ENCODE data around the gene IL1RAPL2. TPM values are rescaled to one million over a fixed set of nuclear protein-coding genes. Genes with fewer than 3 reads are reported as not detected.

IL1RAPL2 gene
- total and polyA plus RNA-seq, 10 of the 15 experiments (the other 5 are each of a cell fraction or from before 2014, with no cell fraction given) = 0.19 TPM; not detected in 9

DNA sequence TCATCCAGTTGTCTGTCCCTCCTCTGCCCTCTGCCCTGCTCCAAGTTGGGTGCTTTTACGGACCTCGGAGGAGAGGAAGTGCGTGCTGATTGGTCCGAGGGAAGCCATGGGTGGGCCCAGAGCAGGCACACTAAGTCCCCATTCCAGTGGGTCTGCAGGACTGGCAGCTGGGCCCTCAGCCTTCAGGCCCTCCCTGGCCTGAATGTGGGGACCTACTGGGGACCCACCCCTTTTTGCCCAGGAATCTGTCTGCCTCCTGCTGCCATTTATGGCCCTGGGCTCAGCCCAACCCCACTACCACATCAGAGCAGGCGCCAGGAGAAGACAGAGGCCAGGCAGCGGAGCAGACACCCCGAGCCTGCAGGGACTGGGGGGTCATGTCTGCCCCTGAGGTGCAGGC lies 484.9 kb downstream of the IL1RAPL2 start (continued):
- no peak for TF ChIP-seq SP1 (IDR thresholded peaks at IDR 0.05; ENCODE audit: low read depth, low read length)

DNA sequence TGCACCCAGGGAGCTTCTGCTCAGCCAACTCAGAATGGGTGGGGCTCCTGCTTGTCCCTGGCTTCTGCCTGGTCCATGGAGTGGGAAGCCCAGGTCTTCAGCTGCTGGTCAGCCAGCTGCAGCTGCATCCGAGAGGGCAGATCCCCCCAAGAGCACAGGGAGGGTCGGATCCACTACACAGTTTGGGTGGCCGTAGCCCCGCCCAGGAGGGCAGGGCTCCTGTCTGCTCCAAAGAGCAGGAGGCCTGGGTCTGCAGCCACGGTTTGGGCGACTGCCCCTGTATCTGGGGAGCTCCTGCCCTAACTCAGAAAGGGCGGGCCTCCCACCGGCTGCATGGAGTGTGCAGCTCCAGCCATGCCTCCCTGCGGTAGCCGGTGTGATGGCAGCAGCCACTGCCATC lies 485.4 kb downstream of the IL1RAPL2 start:
- ChIA-PET CTCF (no interaction called here), RAD21 (ENCODE audit: unreplicated experiment) (no interaction called here), SMC1A (ENCODE audit: uncharacterized antibody, unreplicated experiment) (no interaction called here), POLR2A (no interaction called here)
- intact Hi-C loops (cut with micrococcal nuclease; ENCODE audit: unreplicated experiment) (no loop called here), in situ Hi-C loops (cut with MboI) (no loop called here)
- H3K4me2 ChIP-seq (ENCODE audit: control insufficient read depth, insufficient read depth) = no peak overlapping the region
- BruUV-seq (replicated peaks) = no TSS peak
- no peaks in the 10 kb centered on the region for H3K4me1 ChIP-seq (ENCODE audit: control insufficient read depth, insufficient read depth, low read length)
- no peak overlapping the region for H3K9ac ChIP-seq (ENCODE audit: control insufficient read depth, insufficient read depth, low read length)
- H3K27me3 ChIP-seq (replicated peaks in 1 of 2; ENCODE audit: control insufficient read depth in 2 of 2, insufficient read depth in 2 of 2, low read length in 1 of 2) = no peaks in the 10 kb centered on the region
- DNase-seq (ENCODE audit: low read depth, low spot score) (no peak), ATAC-seq (no peak), FAIRE-seq (no peak)
- 30% methylated on average over 10 of the region's 10 CpGs for WGBS (ENCODE audit: insufficient coverage, insufficient replicate concordance, low lambda C conversion rate, missing lambda C conversion rate)
- H3K4me3 ChIP-seq = no peak overlapping the region
- no peak overlapping the region for H3K27ac ChIP-seq (ENCODE audit: control insufficient read depth, insufficient read depth)
- no peaks in the 10 kb centered on the region for H3K79me2 ChIP-seq (ENCODE audit: control insufficient read depth, insufficient read depth, low read length)
- no peaks in the 10 kb centered on the region for H3K36me3 ChIP-seq (ENCODE audit: control insufficient read depth in 2 of 2, insufficient read depth in 2 of 2, low read length in 1 of 2)
- no peak overlapping the region for H2AFZ ChIP-seq (ENCODE audit: control insufficient read depth, low read depth, low read length)
- H4K20me1 ChIP-seq (ENCODE audit: control insufficient read depth, insufficient read depth) = no peaks in the 10 kb centered on the region
- H3K9me3 ChIP-seq (replicated peaks; ENCODE audit: control insufficient read depth, insufficient read depth, low read length) = no peaks in the 10 kb centered on the region
- TF ChIP-seq, protein P1, sequence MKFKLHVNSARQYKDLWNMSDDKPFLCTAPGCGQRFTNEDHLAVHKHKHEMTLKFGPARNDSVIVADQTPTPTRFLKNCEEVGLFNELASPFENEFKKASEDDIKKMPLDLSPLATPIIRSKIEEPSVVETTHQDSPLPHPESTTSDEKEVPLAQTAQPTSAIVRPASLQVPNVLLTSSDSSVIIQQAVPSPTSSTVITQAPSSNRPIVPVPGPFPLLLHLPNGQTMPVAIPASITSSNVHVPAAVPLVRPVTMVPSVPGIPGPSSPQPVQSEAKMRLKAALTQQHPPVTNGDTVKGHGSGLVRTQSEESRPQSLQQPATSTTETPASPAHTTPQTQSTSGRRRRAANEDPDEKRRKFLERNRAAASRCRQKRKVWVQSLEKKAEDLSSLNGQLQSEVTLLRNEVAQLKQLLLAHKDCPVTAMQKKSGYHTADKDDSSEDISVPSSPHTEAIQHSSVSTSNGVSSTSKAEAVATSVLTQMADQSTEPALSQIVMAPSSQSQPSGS (IDR thresholded peaks at IDR 0.05; ENCODE audit: low read length) = no peak
- no peak for TF ChIP-seq NR2C1 (IDR thresholded peaks at IDR 0.05)
- no peak for TF ChIP-seq SREBF1 (IDR thresholded peaks at IDR 0.05; ENCODE audit: low read length)
- TF ChIP-seq MYC (IDR thresholded peaks at IDR 0.05; ENCODE audit: insufficient read depth, insufficient read length, insufficient replicate concordance, low read length, severe bottlenecking) = no peak
- TF ChIP-seq JUNB (IDR thresholded peaks at IDR 0.05) = no peak
- TF ChIP-seq SP1 (IDR thresholded peaks at IDR 0.05; ENCODE audit: low read depth, low read length) = no peak
- TF ChIP-seq NR2C2 (IDR thresholded peaks at IDR 0.05; ENCODE audit: borderline replicate concordance, control insufficient read depth, insufficient read length, low read depth) = no peak
- TF ChIP-seq, protein P2, sequence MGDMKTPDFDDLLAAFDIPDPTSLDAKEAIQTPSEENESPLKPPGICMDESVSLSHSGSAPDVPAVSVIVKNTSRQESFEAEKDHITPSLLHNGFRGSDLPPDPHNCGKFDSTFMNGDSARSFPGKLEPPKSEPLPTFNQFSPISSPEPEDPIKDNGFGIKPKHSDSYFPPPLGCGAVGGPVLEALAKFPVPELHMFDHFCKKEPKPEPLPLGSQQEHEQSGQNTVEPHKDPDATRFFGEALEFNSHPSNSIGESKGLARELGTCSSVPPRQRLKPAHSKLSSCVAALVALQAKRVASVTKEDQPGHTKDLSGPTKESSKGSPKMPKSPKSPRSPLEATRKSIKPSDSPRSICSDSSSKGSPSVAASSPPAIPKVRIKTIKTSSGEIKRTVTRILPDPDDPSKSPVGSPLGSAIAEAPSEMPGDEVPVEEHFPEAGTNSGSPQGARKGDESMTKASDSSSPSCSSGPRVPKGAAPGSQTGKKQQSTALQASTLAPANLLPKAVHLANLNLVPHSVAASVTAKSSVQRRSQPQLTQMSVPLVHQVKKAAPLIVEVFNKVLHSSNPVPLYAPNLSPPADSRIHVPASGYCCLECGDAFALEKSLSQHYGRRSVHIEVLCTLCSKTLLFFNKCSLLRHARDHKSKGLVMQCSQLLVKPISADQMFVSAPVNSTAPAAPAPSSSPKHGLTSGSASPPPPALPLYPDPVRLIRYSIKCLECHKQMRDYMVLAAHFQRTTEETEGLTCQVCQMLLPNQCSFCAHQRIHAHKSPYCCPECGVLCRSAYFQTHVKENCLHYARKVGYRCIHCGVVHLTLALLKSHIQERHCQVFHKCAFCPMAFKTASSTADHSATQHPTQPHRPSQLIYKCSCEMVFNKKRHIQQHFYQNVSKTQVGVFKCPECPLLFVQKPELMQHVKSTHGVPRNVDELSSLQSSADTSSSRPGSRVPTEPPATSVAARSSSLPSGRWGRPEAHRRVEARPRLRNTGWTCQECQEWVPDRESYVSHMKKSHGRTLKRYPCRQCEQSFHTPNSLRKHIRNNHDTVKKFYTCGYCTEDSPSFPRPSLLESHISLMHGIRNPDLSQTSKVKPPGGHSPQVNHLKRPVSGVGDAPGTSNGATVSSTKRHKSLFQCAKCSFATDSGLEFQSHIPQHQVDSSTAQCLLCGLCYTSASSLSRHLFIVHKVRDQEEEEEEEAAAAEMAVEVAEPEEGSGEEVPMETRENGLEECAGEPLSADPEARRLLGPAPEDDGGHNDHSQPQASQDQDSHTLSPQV (IDR thresholded peaks at IDR 0.05) = no peak
- TF ChIP-seq SMARCA5 (IDR thresholded peaks at IDR 0.05) = no peak
- TF ChIP-seq, protein P3, sequence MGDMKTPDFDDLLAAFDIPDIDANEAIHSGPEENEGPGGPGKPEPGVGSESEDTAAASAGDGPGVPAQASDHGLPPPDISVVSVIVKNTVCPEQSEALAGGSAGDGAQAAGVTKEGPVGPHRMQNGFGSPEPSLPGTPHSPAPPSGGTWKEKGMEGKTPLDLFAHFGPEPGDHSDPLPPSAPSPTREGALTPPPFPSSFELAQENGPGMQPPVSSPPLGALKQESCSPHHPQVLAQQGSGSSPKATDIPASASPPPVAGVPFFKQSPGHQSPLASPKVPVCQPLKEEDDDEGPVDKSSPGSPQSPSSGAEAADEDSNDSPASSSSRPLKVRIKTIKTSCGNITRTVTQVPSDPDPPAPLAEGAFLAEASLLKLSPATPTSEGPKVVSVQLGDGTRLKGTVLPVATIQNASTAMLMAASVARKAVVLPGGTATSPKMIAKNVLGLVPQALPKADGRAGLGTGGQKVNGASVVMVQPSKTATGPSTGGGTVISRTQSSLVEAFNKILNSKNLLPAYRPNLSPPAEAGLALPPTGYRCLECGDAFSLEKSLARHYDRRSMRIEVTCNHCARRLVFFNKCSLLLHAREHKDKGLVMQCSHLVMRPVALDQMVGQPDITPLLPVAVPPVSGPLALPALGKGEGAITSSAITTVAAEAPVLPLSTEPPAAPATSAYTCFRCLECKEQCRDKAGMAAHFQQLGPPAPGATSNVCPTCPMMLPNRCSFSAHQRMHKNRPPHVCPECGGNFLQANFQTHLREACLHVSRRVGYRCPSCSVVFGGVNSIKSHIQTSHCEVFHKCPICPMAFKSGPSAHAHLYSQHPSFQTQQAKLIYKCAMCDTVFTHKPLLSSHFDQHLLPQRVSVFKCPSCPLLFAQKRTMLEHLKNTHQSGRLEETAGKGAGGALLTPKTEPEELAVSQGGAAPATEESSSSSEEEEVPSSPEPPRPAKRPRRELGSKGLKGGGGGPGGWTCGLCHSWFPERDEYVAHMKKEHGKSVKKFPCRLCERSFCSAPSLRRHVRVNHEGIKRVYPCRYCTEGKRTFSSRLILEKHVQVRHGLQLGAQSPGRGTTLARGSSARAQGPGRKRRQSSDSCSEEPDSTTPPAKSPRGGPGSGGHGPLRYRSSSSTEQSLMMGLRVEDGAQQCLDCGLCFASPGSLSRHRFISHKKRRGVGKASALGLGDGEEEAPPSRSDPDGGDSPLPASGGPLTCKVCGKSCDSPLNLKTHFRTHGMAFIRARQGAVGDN (IDR thresholded peaks at IDR 0.05) = no peak
- no peak for TF ChIP-seq RAD51 (IDR thresholded peaks at IDR 0.05)
- no peak for TF ChIP-seq HDGF (IDR thresholded peaks at IDR 0.05)
- TF ChIP-seq RBBP5 (conservative IDR thresholded peaks at IDR 0.05) = no peak
- no peak for TF ChIP-seq POLR2A (IDR thresholded peaks at IDR 0.05; ENCODE audit: low read depth, low read length)
- no peak for TF ChIP-seq IKZF1 (conservative IDR thresholded peaks at IDR 0.05)
